Measurements from ENCODE around the gene SSX3.
"Not testable (repeated sequence)": the region's sequence is repeated elsewhere in the genome, so short reads cannot be mapped to it uniquely, and the experiment has no call there.

Gene SSX3

DNA sequence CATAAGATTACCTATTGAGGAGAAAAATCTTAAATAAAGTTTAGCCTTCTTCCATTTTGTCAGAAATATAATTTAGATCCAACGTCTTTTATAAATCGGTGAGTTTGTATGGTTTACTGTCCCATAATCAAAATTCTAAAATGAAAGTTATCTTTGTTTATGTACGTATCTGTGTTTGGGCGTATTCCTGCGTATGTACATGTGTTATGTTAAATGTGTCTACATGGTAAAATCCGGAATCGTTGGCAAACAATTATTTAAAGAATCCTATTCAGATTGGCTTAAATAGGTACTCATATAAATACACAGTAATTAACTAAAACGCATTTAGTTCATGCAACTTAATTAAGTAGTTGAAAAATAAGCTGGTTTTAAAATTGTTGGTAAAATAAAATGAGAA lies 13.9 kb upstream of the SSX3 start:
- H3K27me3 ChIP-seq (ENCODE audit: insufficient read depth, low read length); DNase-seq; H3K4ac ChIP-seq (ENCODE audit: low read depth, low read length); H3K79me2 ChIP-seq (ENCODE audit: control insufficient read depth, insufficient read depth, low read length, poor library complexity); H3K23ac ChIP-seq (ENCODE audit: low read length); H2BK5ac ChIP-seq (ENCODE audit: low read depth, low read length, poor library complexity); H3K18ac ChIP-seq (ENCODE audit: low read length); H3K9me3 ChIP-seq (ENCODE audit: insufficient read depth, low read depth, low read length); H3K79me1 ChIP-seq (ENCODE audit: low read length); H2BK120ac ChIP-seq (ENCODE audit: insufficient read depth, low read length, poor library complexity); H3K4me2 ChIP-seq (ENCODE audit: low read length); H4K8ac ChIP-seq (ENCODE audit: low read depth, low read length); H4K12ac ChIP-seq (ENCODE audit: low read depth, low read length); H2AFZ ChIP-seq (ENCODE audit: insufficient read depth, low read length, poor library complexity); H4K91ac ChIP-seq (ENCODE audit: low read depth, low read length); H3K4me1 ChIP-seq (ENCODE audit: control insufficient read depth in 1 of 2, insufficient read depth in 2 of 2, low read length in 2 of 2); H2BK12ac ChIP-seq (ENCODE audit: low read length); H2AK5ac ChIP-seq (ENCODE audit: low read length); H3K36me3 ChIP-seq (ENCODE audit: control insufficient read depth in 1 of 2, insufficient read depth in 2 of 2, low read length in 2 of 2); H3K4me3 ChIP-seq (ENCODE audit: low read depth, low read length); H3K27ac ChIP-seq (ENCODE audit: low read depth, low read length); H3K14ac ChIP-seq (ENCODE audit: low read length); H3K9ac ChIP-seq (ENCODE audit: low read length): not testable (repeated sequence)
- WGBS (ENCODE audit: extremely low coverage, insufficient coverage, insufficient read length): no CpG with 5 or more reads among the region's 8 CpGs

DNA sequence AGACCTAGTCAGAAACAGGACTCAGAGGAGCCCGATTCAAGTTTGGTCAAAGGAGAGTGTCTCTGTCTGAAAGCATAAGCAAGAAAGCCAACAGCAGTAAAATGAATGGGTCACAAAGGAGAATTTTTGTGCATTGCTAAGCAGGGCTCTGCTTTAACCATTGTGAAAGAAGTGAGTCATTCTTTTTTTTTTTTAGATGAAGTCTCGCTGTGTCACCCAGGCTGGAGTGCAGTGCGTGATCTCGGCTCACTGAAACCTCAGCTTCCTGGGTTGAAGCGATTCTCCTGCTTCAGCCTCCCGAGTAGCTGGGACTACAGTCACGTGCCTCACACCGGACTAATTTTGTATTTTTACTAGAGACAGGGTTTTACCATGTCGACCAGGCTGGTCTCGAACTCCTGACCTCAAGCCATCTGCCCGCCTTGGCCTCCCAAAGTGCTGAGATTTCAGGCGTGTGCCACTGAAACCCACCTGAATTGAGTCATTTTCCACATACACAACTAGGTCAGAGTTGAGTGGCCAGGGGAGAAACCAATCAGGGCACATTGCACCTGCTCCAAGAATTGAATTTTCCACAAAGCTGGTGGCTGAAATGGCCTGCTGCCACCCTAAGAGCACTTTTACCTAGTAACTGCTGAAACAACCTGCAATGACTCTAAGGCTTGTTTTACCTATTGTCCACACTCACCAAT lies 11.4 kb upstream of the SSX3 start:
- not testable (repeated sequence) for DNase-seq; H3K9ac ChIP-seq (ENCODE audit: low read length); H3K4ac ChIP-seq (ENCODE audit: low read depth, low read length); H2BK5ac ChIP-seq (ENCODE audit: low read depth, low read length, poor library complexity); H2BK120ac ChIP-seq (ENCODE audit: insufficient read depth, low read length, poor library complexity); H3K23ac ChIP-seq (ENCODE audit: low read length); H2BK12ac ChIP-seq (ENCODE audit: low read length); H3K9me3 ChIP-seq (ENCODE audit: insufficient read depth, low read depth, low read length); H3K36me3 ChIP-seq (ENCODE audit: control insufficient read depth in 1 of 2, insufficient read depth in 2 of 2, low read length in 2 of 2); H3K4me1 ChIP-seq (ENCODE audit: control insufficient read depth in 1 of 2, insufficient read depth in 2 of 2, low read length in 2 of 2); H3K79me1 ChIP-seq (ENCODE audit: low read length); H4K12ac ChIP-seq (ENCODE audit: low read depth, low read length); H3K18ac ChIP-seq (ENCODE audit: low read length); H3K27me3 ChIP-seq (ENCODE audit: insufficient read depth, low read length); H3K4me3 ChIP-seq (ENCODE audit: low read depth, low read length); H4K91ac ChIP-seq (ENCODE audit: low read depth, low read length); H2AFZ ChIP-seq (ENCODE audit: insufficient read depth, low read length, poor library complexity); H3K79me2 ChIP-seq (ENCODE audit: control insufficient read depth, insufficient read depth, low read length, poor library complexity); H3K4me2 ChIP-seq (ENCODE audit: low read length); H4K8ac ChIP-seq (ENCODE audit: low read depth, low read length); H3K27ac ChIP-seq (ENCODE audit: low read depth, low read length); H3K14ac ChIP-seq (ENCODE audit: low read length); H2AK5ac ChIP-seq (ENCODE audit: low read length)
- no CpG with 5 or more reads among the region's 12 CpGs for WGBS (ENCODE audit: extremely low coverage, insufficient coverage, insufficient read length)

DNA sequence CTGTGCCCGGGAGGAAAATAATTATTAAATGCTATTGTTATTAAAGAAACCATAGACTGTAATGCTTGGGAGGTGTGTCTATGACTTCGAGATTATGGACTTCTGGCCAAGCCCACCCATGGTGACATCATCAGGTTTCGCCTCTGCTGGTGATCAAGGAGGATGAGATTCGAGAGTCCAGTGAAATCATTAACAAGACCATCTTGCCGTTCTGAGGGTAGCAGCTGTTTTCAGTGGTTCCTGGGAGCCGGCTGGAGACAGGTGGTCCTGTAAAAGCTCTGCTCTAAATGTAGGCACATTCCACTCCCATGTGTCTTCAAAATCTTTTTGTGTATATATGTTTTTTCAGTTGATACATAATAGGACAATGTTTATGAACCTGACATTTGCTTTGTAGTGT lies 2.8 kb upstream of the SSX3 start:
- not testable (repeated sequence) for H4K12ac ChIP-seq (ENCODE audit: low read depth, low read length)

DNA sequence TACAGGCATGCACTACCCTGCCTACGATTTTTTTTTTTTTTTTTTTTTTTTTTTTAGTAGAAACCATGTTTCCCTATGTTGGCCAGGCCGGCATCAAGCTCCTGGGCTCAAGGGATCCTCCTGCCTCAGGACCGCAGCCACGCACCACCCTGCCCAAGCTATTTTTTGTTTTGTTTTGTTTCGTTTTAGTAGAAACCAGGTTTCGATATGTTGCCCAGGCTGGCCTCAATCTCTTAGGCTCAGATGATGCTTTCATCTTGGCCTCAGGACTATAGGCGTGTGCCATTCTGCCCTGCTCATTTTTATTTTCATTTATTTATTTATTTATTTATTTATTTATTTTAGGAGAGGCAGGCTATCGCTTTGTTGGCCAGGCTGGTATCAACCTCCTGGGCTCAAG lies 1.2 kb upstream of the SSX3 start:
- H4K91ac ChIP-seq (ENCODE audit: low read depth, low read length): no peak overlapping the region
- no peaks in the 10 kb centered on the region for H3K36me3 ChIP-seq (ENCODE audit: control insufficient read depth in 1 of 2, insufficient read depth in 2 of 2, low read length in 2 of 2)
- H2BK120ac ChIP-seq (ENCODE audit: insufficient read depth, low read length, poor library complexity): no peak overlapping the region
- H3K18ac ChIP-seq (ENCODE audit: low read length): no peak overlapping the region
- H3K9ac ChIP-seq (ENCODE audit: low read length): no peak overlapping the region
- no peak overlapping the region for H3K14ac ChIP-seq (ENCODE audit: low read length)
- H3K27me3 ChIP-seq (ENCODE audit: insufficient read depth, low read length): no peaks in the 10 kb centered on the region
- H3K4me2 ChIP-seq (ENCODE audit: low read length): no peak overlapping the region
- no peaks in the 10 kb centered on the region for H3K79me2 ChIP-seq (ENCODE audit: control insufficient read depth, insufficient read depth, low read length, poor library complexity)
- H3K23ac ChIP-seq (ENCODE audit: low read length): no peak overlapping the region
- H3K4ac ChIP-seq (ENCODE audit: low read depth, low read length): no peak overlapping the region
- no peak overlapping the region for H4K8ac ChIP-seq (ENCODE audit: low read depth, low read length)
- no peak overlapping the region for H3K4me3 ChIP-seq (ENCODE audit: low read depth, low read length)
- no peak overlapping the region for H2AK5ac ChIP-seq (ENCODE audit: low read length)
- no peak for DNase-seq
- no CpG with 5 or more reads among the region's 8 CpGs for WGBS (ENCODE audit: extremely low coverage, insufficient coverage, insufficient read length)
- H3K9me3 ChIP-seq (ENCODE audit: insufficient read depth, low read depth, low read length): no peaks in the 10 kb centered on the region
- H4K12ac ChIP-seq (ENCODE audit: low read depth, low read length): no peak overlapping the region
- H3K79me1 ChIP-seq (ENCODE audit: low read length): no peaks in the 10 kb centered on the region
- H2BK12ac ChIP-seq (ENCODE audit: low read length): no peak overlapping the region
- no peak overlapping the region for H3K27ac ChIP-seq (ENCODE audit: low read depth, low read length)
- no peak overlapping the region for H2AFZ ChIP-seq (ENCODE audit: insufficient read depth, low read length, poor library complexity)
- no peak overlapping the region for H2BK5ac ChIP-seq (ENCODE audit: low read depth, low read length, poor library complexity)
- H3K4me1 ChIP-seq (ENCODE audit: control insufficient read depth in 1 of 2, insufficient read depth in 2 of 2, low read length in 2 of 2): no peaks in the 10 kb centered on the region

More for the DNA sequence above, 2.8 kb upstream of the SSX3 start:
- not testable (repeated sequence) for H2AK5ac ChIP-seq (ENCODE audit: low read length); H3K4me1 ChIP-seq (ENCODE audit: control insufficient read depth in 1 of 2, insufficient read depth in 2 of 2, low read length in 2 of 2); H3K4me2 ChIP-seq (ENCODE audit: low read length); H3K18ac ChIP-seq (ENCODE audit: low read length); H3K36me3 ChIP-seq (ENCODE audit: control insufficient read depth in 1 of 2, insufficient read depth in 2 of 2, low read length in 2 of 2); H3K27me3 ChIP-seq (ENCODE audit: insufficient read depth, low read length); H3K79me2 ChIP-seq (ENCODE audit: control insufficient read depth, insufficient read depth, low read length, poor library complexity); H2AFZ ChIP-seq (ENCODE audit: insufficient read depth, low read length, poor library complexity); H3K9me3 ChIP-seq (ENCODE audit: insufficient read depth, low read depth, low read length); H4K8ac ChIP-seq (ENCODE audit: low read depth, low read length); H2BK12ac ChIP-seq (ENCODE audit: low read length); H3K23ac ChIP-seq (ENCODE audit: low read length); H3K9ac ChIP-seq (ENCODE audit: low read length); H3K14ac ChIP-seq (ENCODE audit: low read length); H3K4me3 ChIP-seq (ENCODE audit: low read depth, low read length); H3K79me1 ChIP-seq (ENCODE audit: low read length); DNase-seq; H3K27ac ChIP-seq (ENCODE audit: low read depth, low read length); H4K91ac ChIP-seq (ENCODE audit: low read depth, low read length); H2BK120ac ChIP-seq (ENCODE audit: insufficient read depth, low read length, poor library complexity); H3K4ac ChIP-seq (ENCODE audit: low read depth, low read length); H2BK5ac ChIP-seq (ENCODE audit: low read depth, low read length, poor library complexity)
- WGBS (ENCODE audit: extremely low coverage, insufficient coverage, insufficient read length): no CpG with 5 or more reads among the region's 6 CpGs
